HG02885 (cell line): Measurements from ENCODE around the gene AGFG1.
A peak's percentile ranks its signal among the peaks of the same experiment; 100 is the strongest.
"Not testable (repeated sequence)": the region's sequence is repeated elsewhere in the genome, so short reads cannot be mapped to it uniquely, and the experiment has no call there.

Source experiments
- ATAC-seq: cut with Tn5 transposase; IDR thresholded peaks from one replicate; pipeline ENCODE4 v1.9.1; 2021; ENCODE audit warnings: mild to moderate bottlenecking; ENCODE audit not compliant: unreplicated experiment, poor library complexity

Gene AGFG1

DNA sequence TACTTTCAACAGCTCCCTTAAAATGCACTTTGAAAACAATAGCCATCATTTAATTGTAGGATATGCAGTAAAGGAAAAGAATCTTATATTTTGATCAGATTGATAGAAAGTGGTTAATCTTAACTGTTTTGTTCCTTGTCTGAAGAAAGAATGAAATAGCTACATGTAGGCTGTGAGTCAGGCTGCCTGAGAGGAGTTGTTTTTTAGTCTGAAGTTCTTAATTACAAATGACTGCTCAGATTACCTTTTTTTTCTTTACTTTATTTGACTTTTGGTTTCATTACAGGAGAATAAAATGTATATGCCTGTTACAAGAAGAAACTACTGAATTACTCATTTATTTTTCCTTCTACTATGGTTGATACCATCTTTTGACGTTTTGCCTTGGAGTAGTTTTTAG is 56.8 kb downstream of the AGFG1 start:
- no peak for ATAC-seq

DNA sequence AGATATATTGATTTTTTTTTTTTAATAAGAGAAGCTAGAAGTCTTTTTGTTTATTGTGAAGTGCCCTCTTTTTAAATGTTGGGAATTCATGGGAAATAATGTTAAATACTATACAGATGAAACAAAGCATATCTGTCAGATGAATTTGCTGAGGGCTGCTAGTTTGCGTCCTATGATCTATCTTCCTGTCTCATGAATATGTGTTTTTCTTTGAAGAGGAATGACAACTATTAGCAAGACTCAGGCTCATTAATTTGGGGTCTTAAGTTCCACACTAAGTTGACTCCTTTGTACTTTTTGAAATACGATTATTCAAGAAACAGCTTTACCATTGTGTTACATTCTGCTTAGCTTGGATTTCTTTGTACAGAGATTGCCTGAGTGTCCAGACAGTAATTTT is 57.9 kb downstream of the AGFG1 start:
- no peak for ATAC-seq

DNA sequence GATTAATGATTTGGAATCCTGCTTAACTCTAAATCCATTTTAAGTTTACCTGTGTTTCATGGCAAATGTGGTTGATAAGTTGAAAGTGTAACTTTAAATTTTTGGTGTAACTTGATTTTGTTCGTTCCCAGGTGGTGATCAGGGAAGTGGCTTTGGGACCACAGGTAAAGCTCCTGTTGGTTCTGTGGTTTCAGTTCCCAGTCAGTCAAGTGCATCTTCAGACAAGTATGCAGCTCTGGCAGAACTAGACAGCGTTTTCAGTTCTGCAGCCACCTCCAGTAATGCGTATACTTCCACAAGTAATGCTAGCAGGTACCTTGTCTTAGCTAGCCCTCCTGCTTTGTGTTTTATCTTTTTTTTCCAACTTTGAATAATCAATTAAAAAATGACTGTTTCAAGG is 62.8 kb downstream of the AGFG1 start:
- ATAC-seq: peak; percentile 95

DNA sequence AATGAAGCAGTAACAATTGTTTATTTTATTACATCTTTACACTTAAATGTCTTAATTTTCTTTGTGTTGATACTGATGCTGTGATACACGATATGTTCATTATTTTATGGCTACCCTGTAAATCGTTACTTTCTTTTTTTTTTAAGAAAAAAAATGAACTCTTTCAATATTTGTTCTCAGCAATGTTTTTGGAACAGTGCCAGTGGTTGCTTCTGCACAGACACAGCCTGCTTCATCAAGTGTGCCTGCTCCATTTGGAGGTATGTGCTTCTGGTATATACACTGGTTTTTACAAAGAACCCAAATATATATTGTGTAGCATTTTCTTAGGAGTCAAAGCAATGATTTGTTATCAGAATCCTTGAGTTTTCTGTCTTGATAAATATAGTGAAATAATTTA is 64.5 kb downstream of the AGFG1 start:
- ATAC-seq: no peak

DNA sequence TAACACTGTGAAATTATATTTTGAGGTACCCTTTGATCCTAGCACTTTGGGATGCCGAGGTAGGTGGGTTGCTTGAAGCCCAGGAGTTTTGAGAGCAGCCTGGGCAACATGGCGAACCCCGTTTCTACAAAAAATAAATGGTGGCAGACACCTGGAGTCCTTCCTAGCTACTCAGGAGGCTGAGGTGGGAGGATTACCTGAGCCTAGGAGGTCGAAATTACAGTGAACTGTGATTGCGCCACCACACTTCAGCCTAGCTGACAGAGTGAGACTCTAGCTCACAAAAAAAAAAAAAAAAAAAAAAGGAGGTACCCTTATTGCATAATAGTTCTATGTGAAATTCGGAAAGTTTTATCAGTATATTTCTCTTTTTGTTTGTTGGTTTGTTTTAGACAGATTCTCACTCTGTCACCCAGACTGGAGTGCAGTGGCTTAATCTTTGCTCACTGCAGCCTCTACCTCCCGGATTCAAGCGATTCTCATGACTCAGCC is 67.6 kb downstream of the AGFG1 start:
- no peak for ATAC-seq

DNA sequence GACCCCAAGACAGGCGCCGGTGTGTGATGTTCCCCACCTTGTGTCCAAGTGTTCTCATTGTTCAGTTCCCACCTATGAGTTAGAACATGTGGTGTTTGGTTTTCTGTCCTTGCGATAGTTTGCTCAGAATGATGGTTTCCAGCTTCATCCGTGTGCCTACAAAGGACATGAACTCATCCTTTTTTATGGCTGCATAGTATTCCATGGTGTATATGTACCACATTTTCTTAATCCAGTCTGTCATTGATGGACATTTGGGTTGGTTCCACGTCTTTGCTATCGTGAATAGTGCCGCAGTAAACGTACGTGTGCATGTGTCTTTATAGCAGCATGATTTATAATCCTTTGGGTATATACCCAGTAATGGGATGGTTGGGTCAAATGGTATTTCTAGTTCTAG is 68.4 kb downstream of the AGFG1 start:
- ATAC-seq: not testable (repeated sequence)

DNA sequence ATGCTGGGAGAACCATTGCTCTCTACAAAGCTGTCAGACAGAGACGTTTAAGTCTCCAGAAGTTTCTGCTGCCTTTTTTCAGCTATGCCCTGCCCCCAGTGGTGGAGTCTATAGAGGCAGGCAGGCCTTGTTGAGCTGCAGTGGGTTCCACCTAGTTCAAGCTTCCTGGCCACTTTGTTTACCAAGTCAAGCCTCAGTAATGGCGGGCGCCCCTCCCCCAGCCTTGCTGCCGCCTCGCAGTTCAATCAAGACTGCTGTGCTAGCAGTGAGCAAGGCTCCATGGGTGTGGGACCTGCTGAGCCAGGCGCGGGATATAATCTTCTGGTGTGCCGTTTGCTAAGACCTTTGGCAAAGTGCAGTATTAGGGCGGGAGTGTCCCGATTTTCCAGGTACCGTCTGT is 74.0 kb downstream of the AGFG1 start:
- no peak for ATAC-seq

DNA sequence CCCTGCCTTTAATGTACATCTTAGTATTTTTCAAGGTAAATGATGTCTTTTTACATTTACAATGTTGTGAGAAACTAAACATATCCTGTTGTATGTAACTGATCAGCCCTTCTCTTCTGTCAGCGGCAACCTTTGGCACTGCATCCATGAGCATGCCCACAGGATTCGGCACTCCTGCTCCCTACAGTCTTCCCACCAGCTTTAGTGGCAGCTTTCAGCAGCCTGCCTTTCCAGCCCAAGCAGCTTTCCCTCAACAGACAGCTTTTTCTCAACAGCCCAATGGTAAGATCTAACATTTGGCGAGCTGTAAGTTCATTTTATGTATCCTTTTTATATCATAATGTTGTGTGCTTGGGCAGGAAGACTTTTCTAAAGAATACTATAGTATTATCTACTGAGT is 79.9 kb downstream of the AGFG1 start:
- no peak for ATAC-seq

DNA sequence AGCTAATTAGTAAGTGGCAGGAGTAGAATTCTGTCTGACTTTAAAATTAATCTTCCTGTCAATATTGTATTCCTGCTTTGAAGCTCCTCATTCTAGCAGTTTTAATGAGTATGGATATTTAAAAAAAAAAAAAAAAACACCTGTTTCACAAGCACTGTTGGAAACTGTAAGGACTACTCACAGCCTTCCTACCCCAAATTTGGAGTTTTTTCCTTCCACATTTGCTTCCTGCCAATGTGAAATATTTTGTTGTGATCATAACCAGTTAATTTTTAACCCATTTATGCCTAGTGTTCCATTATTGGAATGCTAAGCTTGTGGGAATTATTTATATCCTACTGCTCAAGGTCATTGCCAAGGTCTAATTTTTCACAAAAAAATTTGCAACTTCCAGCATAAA is 90.6 kb downstream of the AGFG1 start:
- ATAC-seq: no peak

DNA sequence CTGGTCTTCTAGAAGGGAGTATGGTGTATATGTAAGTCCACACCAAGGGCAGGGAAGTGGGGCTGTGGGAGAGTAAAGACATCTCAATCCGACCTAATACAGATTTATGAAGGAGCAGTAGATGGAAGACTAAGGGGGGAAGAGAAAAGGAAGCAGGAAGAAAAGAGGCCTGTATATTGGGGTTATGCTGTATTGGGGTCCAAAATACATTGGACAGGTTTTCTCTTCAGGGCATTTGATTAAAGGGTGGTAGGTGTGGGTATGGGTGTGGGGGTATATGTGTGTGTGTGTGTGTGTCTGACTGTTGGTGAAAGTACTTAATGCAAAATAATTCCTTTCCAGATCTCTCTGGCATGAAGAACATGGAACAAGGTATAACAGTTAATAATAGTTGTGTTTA is 93.1 kb downstream of the AGFG1 start:
- no peak for ATAC-seq

DNA sequence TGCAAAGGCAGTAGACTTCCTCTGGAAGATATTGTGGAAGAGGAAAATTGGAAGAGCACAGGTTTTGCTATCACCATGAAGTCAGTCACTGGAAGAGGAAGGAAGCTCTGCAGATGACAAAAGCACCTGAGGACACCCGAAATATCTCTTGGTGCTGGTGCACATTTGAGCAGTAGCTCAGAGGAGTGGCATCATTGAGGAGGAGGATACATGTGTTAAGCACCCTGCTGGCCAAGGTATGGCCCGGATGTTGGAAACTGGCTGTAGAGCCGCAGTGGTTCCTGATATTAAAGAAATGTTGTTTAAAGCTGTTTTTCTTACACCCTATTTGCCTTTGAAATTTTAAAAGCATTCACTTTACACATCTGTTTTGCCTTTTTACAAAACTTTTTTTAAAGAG is 94.1 kb downstream of the AGFG1 start:
- no peak for ATAC-seq

DNA sequence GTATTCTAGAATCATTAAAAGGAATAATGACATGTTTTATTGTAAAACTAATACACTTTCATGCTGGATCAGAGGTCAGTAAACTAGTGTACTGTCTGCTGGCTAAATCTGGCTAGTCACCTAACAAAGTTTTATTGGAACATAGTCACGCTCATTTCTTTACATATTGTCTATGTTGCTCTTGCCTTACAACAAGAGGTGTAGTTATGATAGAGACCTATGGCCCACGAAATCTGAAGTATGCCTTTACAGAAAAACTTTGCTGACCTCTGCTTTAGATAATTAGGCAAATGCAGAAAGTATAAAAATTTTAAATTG is 96.9 kb downstream of the AGFG1 start:
- ATAC-seq: no peak

DNA sequence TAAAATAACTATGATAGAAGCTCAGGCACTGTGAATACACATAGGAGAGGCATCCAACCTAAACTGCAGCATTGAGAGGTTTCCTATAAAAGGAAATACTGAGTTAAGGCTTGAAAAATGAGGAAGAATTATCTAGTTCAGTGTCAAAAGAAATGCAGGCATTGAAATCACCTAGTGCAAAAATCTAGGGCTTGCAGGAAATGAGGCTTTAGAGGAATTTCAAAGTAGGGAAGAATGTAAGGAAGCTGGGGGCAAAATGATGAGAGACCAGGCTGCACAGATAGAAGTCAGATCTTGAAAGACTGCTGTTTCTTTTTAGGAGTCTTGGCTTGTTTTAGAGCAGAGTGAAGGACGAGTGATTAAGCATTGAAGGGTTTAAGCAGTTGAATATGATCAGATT is 98.7 kb downstream of the AGFG1 start:
- ATAC-seq: no peak

DNA sequence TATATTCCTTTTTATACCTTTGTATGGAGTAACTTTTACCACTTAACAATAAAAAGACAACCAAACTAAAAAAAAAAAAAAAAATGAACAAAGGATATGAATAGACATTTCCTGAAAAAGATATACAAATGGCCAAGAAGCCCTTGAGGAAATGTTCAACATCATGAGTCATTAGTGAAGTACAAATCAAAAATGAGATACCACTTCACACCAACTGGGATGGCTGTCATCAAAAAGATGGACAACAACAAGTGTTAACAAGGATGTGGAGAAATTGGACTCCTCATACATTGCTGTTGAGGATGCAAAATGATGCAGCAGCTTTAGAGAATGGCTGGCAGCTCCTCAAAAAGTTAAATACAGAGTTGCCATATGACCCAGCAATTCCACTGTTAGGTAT is 104.2 kb downstream of the AGFG1 start:
- no peak for ATAC-seq

DNA sequence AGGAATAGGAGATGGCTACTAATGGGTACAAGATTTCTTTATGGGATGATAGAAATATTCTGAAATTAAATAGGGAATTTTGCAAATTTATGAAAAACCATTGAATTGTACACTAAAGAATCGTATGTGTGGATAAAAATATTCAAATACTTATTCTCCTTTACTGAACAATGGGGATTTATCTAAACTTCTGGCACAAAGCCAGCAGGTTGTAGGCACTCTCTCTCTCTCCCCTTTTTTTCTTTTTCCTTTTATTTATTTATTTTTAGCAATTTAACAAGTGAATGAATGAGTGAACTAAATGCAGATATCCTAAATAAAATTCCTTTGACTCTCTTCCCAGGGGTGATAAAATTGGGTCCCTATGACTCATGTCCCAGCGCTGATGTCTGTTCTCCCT is 104.9 kb downstream of the AGFG1 start:
- ATAC-seq: no peak

DNA sequence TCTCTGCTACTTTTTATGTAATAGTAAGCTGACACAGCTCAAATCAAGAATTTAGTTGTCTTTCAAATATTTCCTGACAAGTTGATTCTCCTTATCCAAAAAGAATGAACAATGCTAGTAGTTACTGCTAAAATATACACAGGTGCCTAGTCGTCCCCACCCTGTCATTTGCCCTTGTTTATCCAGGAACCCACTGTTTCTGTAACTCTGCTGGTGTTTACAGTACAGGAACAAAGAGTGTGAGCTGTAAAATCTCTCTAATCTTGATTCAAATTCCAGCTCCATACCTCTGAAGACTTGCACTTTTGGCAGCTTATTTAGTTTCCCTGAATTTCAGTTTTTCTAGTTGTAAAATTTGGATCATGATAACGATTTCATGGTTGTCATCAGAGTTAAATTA is 105.6 kb downstream of the AGFG1 start:
- ATAC-seq: no peak

DNA sequence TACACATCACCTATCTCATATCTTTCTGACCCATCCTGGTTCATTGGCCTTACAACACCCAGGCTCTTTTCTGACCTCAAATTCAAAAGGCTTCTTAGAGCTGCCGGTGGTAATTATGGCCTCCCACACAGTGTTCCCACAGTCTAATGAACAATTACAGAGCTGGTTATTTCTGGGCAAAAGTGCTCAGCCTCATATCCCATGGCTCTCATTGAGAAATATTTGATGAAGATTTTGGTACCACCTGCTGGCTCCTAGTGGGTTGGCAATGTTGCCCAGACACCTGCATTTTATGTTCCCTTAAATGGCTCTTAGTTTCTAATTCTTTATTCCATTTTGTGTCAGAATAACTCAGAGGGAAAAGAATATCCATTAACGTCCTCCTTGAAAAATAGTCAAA is 106.7 kb downstream of the AGFG1 start:
- ATAC-seq: no peak

DNA sequence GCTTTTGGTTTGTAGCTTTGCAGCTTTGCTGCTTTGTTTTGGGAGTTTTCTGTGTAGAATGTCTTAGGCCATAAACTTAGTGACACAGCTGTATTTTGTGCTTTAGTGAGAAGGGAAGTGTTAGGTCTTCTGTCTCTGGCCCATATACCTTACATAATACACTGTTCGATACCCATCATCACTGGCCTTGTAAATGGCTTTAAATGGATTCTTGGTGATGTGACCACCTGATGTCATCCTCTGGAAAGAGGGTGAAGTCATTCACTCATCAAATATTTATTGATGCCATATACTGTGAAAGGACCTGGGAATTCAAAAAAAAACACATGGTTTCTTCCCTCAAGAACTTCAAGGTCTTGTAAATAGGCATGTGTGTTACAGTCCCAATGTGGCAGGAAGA is 107.8 kb downstream of the AGFG1 start:
- no peak for ATAC-seq

DNA sequence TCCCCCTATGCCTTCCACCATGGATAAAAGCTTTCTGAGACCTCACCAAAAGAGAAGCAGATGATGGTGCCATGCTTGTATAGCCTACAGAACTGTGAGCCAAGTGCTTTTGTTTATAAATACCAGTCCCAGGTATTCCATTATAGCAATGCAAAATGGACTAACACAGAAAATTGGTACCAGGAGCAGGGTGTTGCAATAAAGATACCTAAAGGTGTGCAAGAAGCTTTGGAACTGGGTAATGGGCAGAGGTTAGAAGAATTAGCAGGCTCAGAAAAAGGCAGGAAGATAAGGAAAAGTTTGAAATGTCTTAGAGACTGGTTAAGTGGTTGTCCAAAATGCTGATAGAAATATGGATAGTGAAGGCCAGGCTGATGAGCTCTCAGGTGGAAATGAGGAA is 110.4 kb downstream of the AGFG1 start:
- no peak for ATAC-seq

DNA sequence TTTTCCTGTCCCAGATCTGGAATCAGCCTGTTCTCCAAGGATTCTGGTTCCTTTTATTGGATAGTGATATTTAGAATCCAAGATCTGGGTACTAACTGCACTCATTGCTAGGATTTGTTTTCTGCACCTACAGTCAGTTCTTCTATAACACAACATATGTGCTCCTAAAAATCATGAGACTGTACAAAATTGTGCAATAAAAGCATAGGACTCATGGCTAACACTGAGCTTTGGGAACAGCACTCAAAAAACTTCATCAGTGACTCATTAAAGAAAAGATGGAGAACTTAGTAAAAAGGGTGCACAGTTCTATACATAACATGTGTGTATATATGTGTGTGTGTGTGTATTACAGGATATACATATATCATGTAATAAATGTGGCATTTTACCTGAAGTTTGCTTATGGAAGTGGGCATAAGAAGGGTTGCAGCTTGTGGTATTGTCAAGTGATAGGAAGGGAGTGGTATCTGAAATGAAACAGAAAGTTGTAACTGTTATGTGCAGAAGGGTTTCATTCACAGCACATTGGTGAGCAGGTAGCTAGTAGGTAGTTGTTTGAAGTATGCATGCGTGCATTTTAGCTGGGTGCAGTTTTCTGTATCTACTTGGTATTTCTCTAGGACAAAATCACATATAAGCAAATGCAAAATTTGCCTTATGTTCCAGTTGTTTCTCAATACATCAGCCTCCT is 120.9 kb downstream of the AGFG1 start:
- ATAC-seq: peak; percentile 70

DNA sequence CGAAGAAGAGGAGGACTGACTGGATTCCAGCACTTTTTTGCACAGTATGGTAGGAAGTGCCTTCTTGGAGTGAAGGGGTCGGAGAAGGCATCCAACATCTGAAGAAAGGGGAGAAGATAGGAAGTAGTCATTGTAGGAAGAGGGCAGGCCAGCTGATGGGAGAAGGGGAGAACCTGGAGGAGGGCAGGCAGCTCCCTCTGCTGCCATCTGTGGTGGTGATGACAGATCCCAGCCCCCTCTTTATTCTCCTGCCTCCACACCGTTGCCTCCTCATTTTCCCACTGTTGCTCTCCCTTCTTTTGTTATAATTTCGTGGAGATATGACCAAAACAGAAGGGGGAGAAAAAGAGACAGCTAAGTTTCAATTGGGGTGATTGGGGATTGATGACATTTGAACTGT is 123.8 kb downstream of the AGFG1 start:
- no peak for ATAC-seq

DNA sequence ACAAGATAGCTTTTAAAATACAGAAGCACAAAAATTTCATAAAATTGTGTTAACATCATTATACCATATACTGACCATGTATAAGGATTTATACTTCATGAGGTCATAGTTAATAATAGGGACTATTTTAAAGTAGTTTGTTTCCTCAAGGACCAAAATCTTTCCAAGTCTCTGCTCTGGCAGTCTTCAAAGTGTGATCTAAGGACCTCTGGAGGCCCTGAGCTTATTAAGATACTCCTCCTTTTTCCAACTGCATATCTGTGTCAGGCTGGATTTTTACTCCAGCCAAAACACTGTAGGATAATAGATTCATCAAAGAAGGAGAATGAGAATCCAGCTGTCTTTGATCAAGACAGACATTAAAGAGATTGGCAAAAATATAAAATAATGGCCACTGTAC is 125.1 kb downstream of the AGFG1 start:
- ATAC-seq: no peak

DNA sequence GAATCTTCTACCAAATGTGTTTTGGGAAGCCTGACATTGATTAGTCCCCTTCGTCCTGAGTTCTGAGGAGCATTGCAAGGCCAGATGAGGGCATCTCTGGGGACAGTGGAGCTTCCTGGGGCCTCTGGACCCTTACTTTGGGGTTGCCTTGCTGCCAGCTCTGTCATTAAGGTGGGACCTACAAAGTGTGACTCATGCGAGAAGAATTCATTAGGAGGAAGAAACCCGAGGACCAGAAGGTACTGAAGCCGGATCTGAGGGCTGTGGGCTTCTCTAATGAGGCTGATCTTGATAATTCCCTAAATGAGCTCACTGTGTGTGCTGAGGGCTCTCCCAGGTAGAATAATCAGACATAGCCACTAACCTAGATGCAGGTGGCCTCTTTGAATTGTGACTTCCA is 126.0 kb downstream of the AGFG1 start:
- no peak for ATAC-seq
